Skeletal muscle tissue (tissue), 4 donors: Measurements from ENCODE around the gene EPHA2. TPM values are rescaled to one million over a fixed set of nuclear protein-coding genes. Genes with fewer than 3 reads are reported as not detected.

Source experiments
- H3K27ac ChIP-seq: one replicate; pipeline ENCODE4 v1.7.0; 2013; ENCODE audit warnings: mild to moderate bottlenecking, low read depth, low read length, inconsistent platforms
- H3K27me3 ChIP-seq, 3 donors: one replicate each; pipeline ENCODE4 v1.7.0; 2013; ENCODE audit warnings: low read length in 3 of 3; ENCODE audit not compliant: control insufficient read depth in 3 of 3, insufficient read depth in 3 of 3
- H3K36me3 ChIP-seq, 3 donors: one replicate each; pipeline ENCODE4 v1.7.0; 2013; ENCODE audit warnings: low read length in 3 of 3; ENCODE audit not compliant: control insufficient read depth in 3 of 3, insufficient read depth in 3 of 3
- H3K4me1 ChIP-seq, 3 donors: one replicate each; pipeline ENCODE4 v1.7.0; 2013; ENCODE audit warnings: low read length in 3 of 3, mild to moderate bottlenecking in 3 of 3; ENCODE audit not compliant: control insufficient read depth in 3 of 3, insufficient read depth in 3 of 3
- H3K4me3 ChIP-seq, 3 donors: one replicate each; pipeline ENCODE4 v1.7.0; 2013; ENCODE audit warnings: low read length in 3 of 3
- H3K9ac ChIP-seq, 3 donors: one replicate each; pipeline ENCODE4 v1.7.0; 2013; ENCODE audit warnings: low read length in 3 of 3, mild to moderate bottlenecking in 3 of 3, moderate library complexity in 2 of 3, low read depth in 1 of 3
- H3K9me3 ChIP-seq, 3 donors: one replicate each; pipeline ENCODE4 v1.7.0; 2013; ENCODE audit warnings: low read length in 3 of 3; ENCODE audit not compliant: control insufficient read depth in 3 of 3
- total RNA-seq: library from RNA; depleted of rRNA; stranded (reverse); fragments of >200 nt; gene quantifications from one replicate; pipeline ENCODE4 v1.2.3, GENCODE V29; 2014
- donor health status: Osteomylitis.

Gene EPHA2
- total RNA-seq, 1 donor from 2014 or later: 5.2 TPM

DNA sequence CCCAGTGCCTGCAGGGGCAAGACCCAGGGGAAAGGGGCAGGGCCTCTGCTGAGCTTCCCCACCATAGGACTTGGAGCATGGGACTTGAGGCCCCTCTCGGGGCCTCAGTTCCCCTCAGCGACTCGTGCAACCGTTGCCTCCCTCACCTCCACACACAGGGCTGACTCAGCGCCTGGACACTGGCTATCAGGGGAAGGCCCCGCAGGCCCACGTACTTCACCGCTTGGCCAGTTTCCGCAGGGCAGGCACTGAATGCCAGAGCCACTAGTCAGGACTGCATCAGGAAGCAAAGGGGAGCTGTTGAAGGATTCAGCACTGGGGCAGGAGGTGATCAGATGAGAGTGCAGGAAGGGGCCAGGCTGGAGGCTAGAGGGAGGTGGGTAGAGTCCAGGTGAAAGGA lies 66.9 kb downstream of the EPHA2 start:
- Histone ChIP-seq H3K36me3 (no peaks in the 10 kb centered on the region), H3K9me3 (no peaks in the 10 kb centered on the region), H3K27me3 (peaks cover 0 to 3% (median 0%) of the 10 kb centered on the region in 3 donors), H3K4me1 (peaks cover 0 to 9% (median 0%) of the 10 kb centered on the region in 3 donors), H3K27ac (no peak overlapping the region), H3K9ac (no peak overlapping the region), H3K4me3 (no peak overlapping the region)

DNA sequence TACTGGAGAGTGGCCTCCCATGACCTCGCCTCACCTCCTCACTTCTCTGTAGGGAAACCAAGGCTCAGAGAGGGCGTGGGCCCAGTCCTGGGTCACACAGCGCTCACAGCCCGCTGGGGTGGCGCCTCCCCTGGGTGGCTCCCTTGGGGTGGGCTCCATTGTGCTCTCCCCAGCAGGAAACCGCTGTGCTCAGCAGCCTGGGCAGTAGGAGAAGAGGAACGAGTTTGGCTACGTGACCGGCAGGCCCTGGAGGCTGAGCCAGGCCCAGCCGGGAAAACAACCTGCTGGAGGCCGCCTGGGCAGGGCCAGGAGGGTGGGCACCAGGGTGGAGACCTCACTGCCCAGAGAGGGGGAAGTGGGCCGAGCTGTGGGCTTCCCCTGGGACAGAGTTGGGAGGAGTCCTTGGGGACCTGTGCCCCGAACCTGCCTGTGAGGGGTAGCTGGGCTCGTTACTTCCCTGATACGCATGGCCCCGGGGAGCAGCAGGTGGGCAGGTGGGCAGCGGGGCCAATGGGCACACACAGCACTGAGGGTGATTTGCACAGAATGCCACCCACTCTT lies 67.4 kb downstream of the EPHA2 start:
- peaks cover 0 to 3% (median 0%) of the 10 kb centered on the region in 3 donors for H3K27me3 ChIP-seq
- no peak overlapping the region for H3K4me3 ChIP-seq
- peaks cover 0 to 9% (median 0%) of the 10 kb centered on the region in 3 donors for H3K4me1 ChIP-seq
- H3K9me3 ChIP-seq: no peaks in the 10 kb centered on the region
- H3K9ac ChIP-seq: no peak overlapping the region
- no peaks in the 10 kb centered on the region for H3K36me3 ChIP-seq
- H3K27ac ChIP-seq: no peak overlapping the region

DNA sequence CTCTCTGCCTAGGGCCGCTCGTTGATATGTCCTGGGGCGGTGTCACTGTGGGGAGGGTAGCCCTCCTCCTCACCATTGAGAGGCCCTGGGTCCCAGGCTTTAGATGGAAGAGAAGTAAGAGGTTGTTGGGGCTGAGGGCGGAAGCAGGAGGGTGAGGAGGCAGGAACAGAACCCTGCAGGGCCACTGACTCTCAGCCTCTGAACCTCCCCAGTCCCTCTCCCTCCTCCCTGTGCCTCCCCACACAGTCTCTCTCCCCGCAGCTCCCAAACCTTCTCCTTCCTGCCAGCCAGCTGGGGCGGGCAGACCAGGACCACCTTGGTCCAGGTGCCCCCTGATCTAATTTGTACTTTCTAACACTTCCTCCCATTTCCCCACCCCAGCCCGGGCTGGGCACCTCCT lies 68.1 kb downstream of the EPHA2 start:
- H3K36me3 ChIP-seq: no peaks in the 10 kb centered on the region
- H3K27me3 ChIP-seq: peaks cover 0 to 3% (median 0%) of the 10 kb centered on the region in 3 donors
- no peak overlapping the region for H3K27ac ChIP-seq
- no peaks in the 10 kb centered on the region for H3K9me3 ChIP-seq
- H3K4me3 ChIP-seq: no peak overlapping the region
- peaks cover 0 to 10% (median 0%) of the 10 kb centered on the region in 3 donors for H3K4me1 ChIP-seq
- H3K9ac ChIP-seq: no peak overlapping the region

DNA sequence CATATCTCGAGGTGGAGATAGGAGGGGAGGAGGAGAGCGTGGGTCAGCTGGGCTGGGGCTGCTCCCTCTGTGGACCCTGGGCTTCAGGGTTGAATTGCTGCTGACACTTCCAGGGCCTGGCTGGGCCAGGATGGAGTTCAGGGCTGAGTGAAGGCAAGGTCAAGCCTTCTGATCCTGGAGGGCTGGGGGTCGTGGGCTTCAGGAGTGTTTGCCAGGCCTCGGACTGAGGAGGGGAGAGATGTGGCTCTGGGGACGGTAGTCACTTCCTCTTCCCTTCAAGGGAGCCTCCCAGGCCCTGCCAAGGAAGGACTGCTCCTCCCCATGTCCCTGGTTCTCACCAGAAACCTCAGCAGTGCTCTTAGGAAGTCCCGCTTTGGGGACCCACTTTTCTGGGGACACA lies 70.3 kb downstream of the EPHA2 start:
- peaks cover 0 to 16% (median 0%) of the 10 kb centered on the region in 3 donors for H3K4me1 ChIP-seq
- no peak overlapping the region for H3K4me3 ChIP-seq
- no peak overlapping the region for H3K27ac ChIP-seq
- H3K9me3 ChIP-seq: no peaks in the 10 kb centered on the region
- H3K9ac ChIP-seq: no peak overlapping the region
- no peaks in the 10 kb centered on the region for H3K36me3 ChIP-seq
- H3K27me3 ChIP-seq: no peaks in the 10 kb centered on the region

DNA sequence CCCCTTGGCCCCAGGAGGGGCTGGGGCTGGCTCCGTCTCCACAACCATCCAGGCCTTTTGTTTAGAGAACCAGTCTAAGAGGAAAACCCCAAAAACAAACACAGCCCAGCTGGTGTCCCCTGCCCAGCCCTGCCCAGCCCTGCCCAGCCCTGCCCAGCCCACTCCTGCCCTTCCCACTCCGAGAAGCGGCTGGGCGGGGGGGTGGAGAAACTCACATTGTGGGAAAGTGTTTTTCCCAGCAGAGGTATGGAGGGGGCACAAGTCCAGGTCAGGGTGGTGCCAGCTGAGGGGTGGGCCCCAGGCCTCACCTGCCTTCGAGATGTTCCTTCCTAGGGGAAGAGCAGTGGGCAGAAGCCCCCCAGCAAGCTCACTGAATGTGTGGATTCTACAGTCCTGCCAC lies 72.4 kb downstream of the EPHA2 start:
- no peak overlapping the region for H3K9ac ChIP-seq
- peaks cover 5 to 22% (median 8%) of the 10 kb centered on the region in 3 donors for H3K4me1 ChIP-seq
- no peak overlapping the region for H3K4me3 ChIP-seq
- H3K9me3 ChIP-seq: no peaks in the 10 kb centered on the region
- no peaks in the 10 kb centered on the region for H3K27me3 ChIP-seq
- H3K27ac ChIP-seq: no peak overlapping the region
- H3K36me3 ChIP-seq: no peaks in the 10 kb centered on the region

DNA sequence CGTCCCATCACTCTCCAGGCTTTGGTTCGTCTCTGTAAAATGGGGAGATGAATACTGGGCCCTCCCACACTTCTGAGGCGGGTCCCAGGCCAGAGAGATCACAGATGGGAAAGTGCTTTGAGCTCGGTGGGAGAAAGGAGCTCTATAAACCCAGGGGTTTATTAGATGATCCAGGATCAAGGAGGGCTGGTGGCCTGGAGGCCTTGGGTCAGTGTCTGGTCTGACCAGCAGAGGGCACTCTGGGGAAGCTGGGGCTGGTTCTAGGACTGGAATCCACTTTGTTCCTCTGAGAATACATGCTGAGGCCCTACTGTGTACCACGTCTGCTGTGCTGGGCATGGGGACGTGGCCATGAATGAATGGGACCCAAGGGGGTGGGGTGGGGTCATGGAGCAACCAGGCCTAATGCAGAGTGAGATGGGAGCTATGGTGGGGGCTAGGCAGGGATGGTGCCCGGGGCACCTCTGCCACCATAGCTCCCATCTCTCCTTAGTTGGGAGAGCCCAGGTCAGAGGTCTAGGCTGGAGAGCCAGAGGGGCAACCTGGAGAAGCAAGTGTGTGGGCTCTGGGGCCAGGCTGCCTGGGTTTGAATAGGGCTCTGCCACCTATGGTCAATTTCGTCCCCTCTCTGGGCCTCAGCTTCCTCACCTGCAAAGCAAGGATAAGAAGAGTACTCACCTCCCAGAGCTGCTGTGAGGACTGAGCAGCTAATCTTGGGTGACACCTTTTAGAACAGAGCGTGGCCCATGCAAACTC lies 73.4 kb downstream of the EPHA2 start:
- Histone ChIP-seq H3K27ac (no peak overlapping the region), H3K4me3 (no peak overlapping the region), H3K9me3 (no peaks in the 10 kb centered on the region), H3K36me3 (no peaks in the 10 kb centered on the region), H3K9ac (peak overlapping the region in 1 of 3 donors; percentile 33), H3K4me1 (peaks cover 5 to 19% (median 8%) of the 10 kb centered on the region in 3 donors), H3K27me3 (no peaks in the 10 kb centered on the region)

DNA sequence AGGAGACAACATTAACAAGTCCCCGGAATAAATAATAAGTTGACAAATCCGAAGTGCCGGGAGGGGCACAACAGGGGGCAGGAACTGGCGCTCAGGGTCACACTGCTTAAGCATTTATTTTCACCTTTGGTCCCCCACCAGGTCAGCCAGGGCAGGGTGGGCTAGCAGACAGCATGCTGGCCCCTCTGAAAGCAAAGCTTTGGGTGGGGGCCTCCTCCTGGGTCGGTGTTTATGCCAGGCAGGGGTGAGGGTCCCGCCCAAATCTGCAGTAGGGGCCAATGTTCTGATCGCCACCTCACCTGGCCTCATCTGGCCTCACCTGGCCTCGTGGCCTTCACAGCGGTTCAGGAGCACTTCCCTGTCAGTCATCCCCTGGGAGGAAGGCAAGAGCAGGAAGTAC lies 74.2 kb downstream of the EPHA2 start:
- peaks cover 8 to 23% (median 10%) of the 10 kb centered on the region in 3 donors for H3K4me1 ChIP-seq
- no peaks in the 10 kb centered on the region for H3K9me3 ChIP-seq
- no peaks in the 10 kb centered on the region for H3K36me3 ChIP-seq
- H3K27me3 ChIP-seq: no peaks in the 10 kb centered on the region
- H3K9ac ChIP-seq: no peak overlapping the region
- no peak overlapping the region for H3K4me3 ChIP-seq
- no peak overlapping the region for H3K27ac ChIP-seq

DNA sequence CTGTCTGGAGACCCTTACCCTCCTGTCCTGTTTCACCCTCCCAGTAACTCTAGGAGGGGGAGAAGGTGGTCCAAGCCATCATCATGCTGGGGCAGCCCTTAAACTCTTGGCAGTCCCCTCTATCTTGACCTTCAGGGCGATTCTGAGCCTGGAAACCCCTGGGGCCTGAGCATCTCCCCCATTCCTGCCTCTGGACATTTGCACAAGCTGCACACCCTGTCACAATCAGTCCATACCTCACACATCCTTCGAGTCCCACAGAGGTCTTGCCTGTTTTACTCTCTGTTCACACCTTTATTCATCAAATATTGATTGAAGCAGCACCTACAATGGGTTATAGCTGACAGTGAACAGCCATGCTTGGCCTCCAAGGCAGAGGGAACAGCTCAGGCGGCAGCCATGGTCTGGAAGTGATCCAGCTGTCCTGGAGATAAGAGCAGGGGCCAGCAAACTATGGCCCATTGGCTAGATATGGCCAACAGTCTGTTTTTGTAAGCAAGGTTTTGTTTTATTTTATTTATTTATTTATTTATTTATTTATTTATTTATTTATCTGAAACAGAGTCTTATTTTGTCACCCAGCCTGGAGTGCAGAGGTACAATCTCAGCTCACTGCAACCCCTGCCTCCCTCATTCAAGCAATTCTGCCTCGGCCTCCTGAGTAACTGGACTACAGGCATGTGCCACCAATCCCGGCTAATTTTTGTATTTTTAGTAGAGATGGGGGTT lies 75.3 kb downstream of the EPHA2 start:
- Histone ChIP-seq H3K27ac (no peak overlapping the region), H3K4me1 (peaks cover 8 to 26% (median 19%) of the 10 kb centered on the region in 3 donors), H3K36me3 (no peaks in the 10 kb centered on the region), H3K9ac (no peak overlapping the region), H3K9me3 (no peaks in the 10 kb centered on the region), H3K4me3 (no peak overlapping the region), H3K27me3 (peaks cover 0 to 6% (median 0%) of the 10 kb centered on the region in 3 donors)

DNA sequence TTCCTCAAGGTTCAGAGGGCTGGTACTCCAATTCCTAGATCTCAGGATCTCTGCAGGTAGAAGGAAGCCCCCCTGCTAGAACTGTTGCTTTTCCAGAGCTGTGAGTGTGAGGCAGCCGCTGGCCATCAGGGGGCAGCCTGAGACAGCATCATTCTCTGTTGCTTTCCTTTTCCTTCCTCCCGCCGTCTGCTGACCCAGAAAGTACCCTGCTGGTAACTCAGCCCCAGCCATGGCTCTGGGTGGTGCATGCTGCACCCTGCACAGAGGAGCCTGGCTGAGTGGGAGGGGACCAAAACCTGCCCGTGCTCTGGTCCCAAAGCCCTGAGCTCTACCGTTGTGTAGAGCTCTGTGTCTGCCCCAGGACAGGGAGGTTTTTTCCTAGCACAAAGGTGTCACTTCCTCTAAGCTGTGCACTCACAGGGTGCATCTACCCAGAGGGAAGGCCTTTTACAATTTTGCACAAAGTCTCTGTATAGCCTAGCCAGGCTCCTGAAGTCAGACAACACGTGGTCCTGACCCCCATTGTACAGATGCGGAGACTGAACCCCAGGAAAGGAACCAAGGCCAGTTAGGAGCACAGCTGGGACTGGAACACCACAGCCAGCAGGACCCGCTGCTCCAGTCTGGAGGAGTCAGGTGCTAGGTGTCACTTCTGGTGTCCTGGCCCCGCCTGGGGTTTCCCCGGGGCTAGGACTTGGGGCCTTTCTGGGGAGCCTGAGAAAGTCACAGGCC lies 76.8 kb downstream of the EPHA2 start:
- H3K36me3 ChIP-seq: no peaks in the 10 kb centered on the region
- peak overlapping the region in 2 of 3 donors; percentile 20 to 62 for H3K9ac ChIP-seq
- peak overlapping the region in 2 of 3 donors; percentile 14 to 30 for H3K4me3 ChIP-seq
- no peak overlapping the region for H3K27ac ChIP-seq
- H3K4me1 ChIP-seq: peaks cover 8 to 22% (median 21%) of the 10 kb centered on the region in 3 donors
- H3K9me3 ChIP-seq: no peaks in the 10 kb centered on the region
- peaks cover 0 to 10% (median 5%) of the 10 kb centered on the region in 3 donors for H3K27me3 ChIP-seq
